ENCODE data around the gene BANF1. TPM values are rescaled to one million over a fixed set of nuclear protein-coding genes. Genes with fewer than 3 reads are reported as not detected.
A peak's percentile ranks its signal among the peaks of the same experiment; 100 is the strongest.

Gene BANF1
- total and polyA plus RNA-seq, 2 of the 13 experiments (the other 11 are each of a cell fraction or from before 2014, with no cell fraction given), result 40.5 to 86.5 TPM

DNA sequence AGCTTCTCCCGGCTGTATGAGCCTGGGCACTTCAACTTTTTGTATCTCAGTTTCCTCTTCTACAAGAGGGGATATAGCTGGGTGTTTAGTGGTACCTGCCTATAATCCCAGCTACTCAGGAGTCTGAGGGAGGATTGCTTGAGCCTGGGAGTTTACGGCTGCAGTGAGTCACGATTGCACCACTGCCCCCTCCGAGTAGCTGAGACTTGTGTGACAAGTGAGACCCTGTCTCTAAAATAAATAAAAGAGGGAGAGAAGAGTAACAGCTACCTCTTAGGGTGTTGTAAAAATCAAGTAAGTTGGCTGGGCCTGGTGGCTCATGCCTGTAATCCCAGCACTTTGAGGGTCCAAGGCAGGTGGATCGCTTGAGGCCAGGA is 34.0 kb downstream of the BANF1 start:
- 23% methylated on average over 5 of the region's 5 CpGs for WGBS (ENCODE audit: low lambda C conversion rate)
- in situ Hi-C loops (cut with HindIII; ENCODE audit: extremely low pct_ligation_motif_present, low pct_unique_long_range_greater_than_20kb), result no loop called here
- TF ChIP-seq PPARG (CRISPR knock-in tag; conservative IDR thresholded peaks at IDR 0.05), result no peak
- TF ChIP-seq FOSL2 (CRISPR knock-in tag; IDR thresholded peaks at IDR 0.05), result peak; percentile 35; the same call in 1 of the 2 replicates
- Histone ChIP-seq H3K9me3 (ENCODE audit: low read length) (no peaks in the 10 kb centered on the region), H3K9ac (ENCODE audit: insufficient read depth, low read depth, low read length) (no peak overlapping the region), H3K4me2 (ENCODE audit: low read depth, low read length) (no peak overlapping the region), H3K27me3 (ENCODE audit: control insufficient read depth in 1 of 2, insufficient read depth in 2 of 2, low read length in 2 of 2) (peaks cover 5% of the 10 kb centered on the region in 2 experiments; a peak in 1 of 5 replicates), H2AFZ (ENCODE audit: low read length) (no peak overlapping the region), H3K36me3 (replicated peaks in 1 of 2; ENCODE audit: control insufficient read depth in 1 of 2, insufficient read depth in 2 of 2, low read length in 2 of 2) (no peaks in the 10 kb centered on the region), H3K27ac (ENCODE audit: extremely low read length, insufficient read depth, low read length) (no peak overlapping the region), H3K4me3 (replicated peaks in 1 of 3; ENCODE audit: insufficient read depth in 1 of 3, low read depth in 2 of 3, low read length in 3 of 3) (no peak overlapping the region), H4K20me1 (ENCODE audit: insufficient read depth, low read length) (no peaks in the 10 kb centered on the region), H3K4me1 (ENCODE audit: insufficient read depth, low read length) (peaks cover 8% of the 10 kb centered on the region; the same call in 1 of the 2 replicates), H3K79me2 (ENCODE audit: insufficient read depth, low read length) (no peaks in the 10 kb centered on the region)
- no TSS peak for BruUV-seq (replicated peaks)
- DNase-seq (ENCODE audit: low spot score) (no peak), ATAC-seq (no peak), FAIRE-seq (no peak)
- POLR2A ChIA-PET, result interaction anchor here (1.0 kb wide), 1 partner anchor 9 kb away, joined by 3 read pairs; no protein-coding TSS in a partner anchor
- intact Hi-C loops (cut with micrococcal nuclease; ENCODE audit: unreplicated experiment), result no loop called here
- CTCF ChIA-PET (ENCODE audit: low intra/inter-chr PET ratio, low total read pairs), result no interaction called here

DNA sequence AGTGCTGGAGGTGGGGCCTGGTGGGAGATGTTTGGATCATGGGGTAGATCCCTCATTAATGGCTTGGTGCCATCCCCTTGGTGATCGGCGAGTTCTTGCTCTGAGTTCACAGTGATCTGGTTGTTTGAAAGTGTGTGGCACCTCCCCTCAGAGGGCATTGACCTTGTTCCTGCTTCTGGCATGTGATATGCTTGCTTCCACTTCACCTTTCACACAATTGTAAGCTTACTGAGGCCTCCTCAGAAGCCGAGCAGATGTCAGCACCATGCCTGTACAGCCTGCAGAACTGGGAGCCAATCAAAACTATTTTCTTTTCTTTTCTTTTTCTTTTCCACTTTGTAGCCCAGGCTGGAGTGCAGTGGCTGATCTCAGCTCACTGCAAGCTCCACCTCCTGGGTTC is 35.0 kb downstream of the BANF1 start:
- WGBS (ENCODE audit: low lambda C conversion rate), result 38% methylated on average over 3 of the region's 3 CpGs

More for the DNA sequence above, 35.0 kb downstream of the BANF1 start:
- POLR2A ChIA-PET, result no interaction called here
- in situ Hi-C loops (cut with HindIII; ENCODE audit: extremely low pct_ligation_motif_present, low pct_unique_long_range_greater_than_20kb) (no loop called here), intact Hi-C loops (cut with micrococcal nuclease; ENCODE audit: unreplicated experiment) (no loop called here)
- Histone ChIP-seq H4K20me1 (ENCODE audit: insufficient read depth, low read length) (no peaks in the 10 kb centered on the region), H3K4me2 (ENCODE audit: low read depth, low read length) (0 out of 2 replicates have a peak overlapping the region, but pooled peaks have one; percentile 10), H3K36me3 (replicated peaks in 1 of 2; ENCODE audit: control insufficient read depth in 1 of 2, insufficient read depth in 2 of 2, low read length in 2 of 2) (no peaks in the 10 kb centered on the region), H3K9me3 (ENCODE audit: low read length) (no peaks in the 10 kb centered on the region), H3K9ac (ENCODE audit: insufficient read depth, low read depth, low read length) (no peak overlapping the region), H3K27ac (ENCODE audit: extremely low read length, insufficient read depth, low read length) (no peak overlapping the region), H3K4me1 (ENCODE audit: insufficient read depth, low read length) (peaks cover 8% of the 10 kb centered on the region; the same call in 1 of the 2 replicates), H3K27me3 (ENCODE audit: control insufficient read depth in 1 of 2, insufficient read depth in 2 of 2, low read length in 2 of 2) (peaks cover 8 to 11% of the 10 kb centered on the region in 2 experiments; a peak in 2 of 5 replicates), H2AFZ (ENCODE audit: low read length) (no peak overlapping the region), H3K4me3 (replicated peaks in 1 of 3; ENCODE audit: insufficient read depth in 1 of 3, low read depth in 2 of 3, low read length in 3 of 3) (no peak overlapping the region), H3K79me2 (ENCODE audit: insufficient read depth, low read length) (no peaks in the 10 kb centered on the region)
- no peak for FAIRE-seq
- CTCF ChIA-PET (ENCODE audit: low intra/inter-chr PET ratio, low total read pairs), result no interaction called here
- ATAC-seq, result no peak; the same call in 2 of the 3 replicates
- TF ChIP-seq ZNF776 (CRISPR knock-in tag; IDR thresholded peaks at IDR 0.05), result peak; percentile 54; the same call in 1 of the 2 replicates
- peak; percentile 61; the same call in 1 of the 2 replicates for TF ChIP-seq RXRA (CRISPR knock-in tag; IDR thresholded peaks at IDR 0.05)
- peak; percentile 75 for TF ChIP-seq PPARG (CRISPR knock-in tag; conservative IDR thresholded peaks at IDR 0.05)
- peak; percentile 85 for TF ChIP-seq RXRB (CRISPR knock-in tag; IDR thresholded peaks at IDR 0.05; ENCODE audit: borderline replicate concordance)
- TF ChIP-seq KDM5B (CRISPR knock-in tag; IDR thresholded peaks at IDR 0.05; ENCODE audit: borderline replicate concordance), result no peak
- no peak for TF ChIP-seq NCOA1 (CRISPR knock-in tag; IDR thresholded peaks at IDR 0.05)
- TF ChIP-seq U2AF1 (optimal IDR thresholded peaks at IDR 0.05; ENCODE audit: low read depth, low read length), result no peak
- BruUV-seq (replicated peaks), result no TSS peak
- no peak for DNase-seq (ENCODE audit: low spot score)

Data from HepG2 (cell line).